ENCODE measurements around the gene DNAH9. TPM values are rescaled to one million over a fixed set of nuclear protein-coding genes. Genes with fewer than 3 reads are reported as not detected.

DNAH9 gene
- polyA plus RNA-seq, 2 of the 4 experiments (the other 2 are of a cell fraction): 0.03 to 0.04 TPM

DNA sequence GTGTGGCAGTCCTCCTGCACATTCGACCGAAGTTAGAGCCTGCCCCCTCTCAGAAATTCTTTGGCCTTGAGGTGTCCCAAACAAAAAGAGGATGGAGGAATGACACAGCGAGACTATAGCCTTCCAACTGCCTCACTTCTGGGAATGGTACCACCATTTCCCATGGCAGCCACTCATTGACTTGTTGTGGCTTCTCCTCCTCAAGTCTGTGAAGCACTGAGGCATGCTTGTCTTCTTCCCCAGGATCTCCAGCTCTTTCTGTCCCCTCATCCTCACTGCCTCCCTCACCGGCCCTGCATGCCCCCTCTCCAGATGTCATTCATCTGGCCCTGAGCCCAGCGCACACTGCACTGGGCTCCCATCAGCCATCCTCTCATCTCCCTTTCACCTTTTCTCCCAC is 43.7 kb upstream of the DNAH9 start:
- no peak for ATAC-seq
- 10% methylated on average over 5 of the region's 5 CpGs for WGBS (ENCODE audit: missing lambda C conversion rate)
- TF ChIP-seq FOSB (CRISPR knock-in tag; IDR thresholded peaks at IDR 0.05): no peak
- no peak for TF ChIP-seq ZSCAN20 (CRISPR knock-in tag; IDR thresholded peaks at IDR 0.05)
- TF ChIP-seq RFX5 (IDR thresholded peaks at IDR 0.05): no peak
- no peak for TF ChIP-seq FOSL2 (IDR thresholded peaks at IDR 0.05)
- no peak for TF ChIP-seq FOSL2 (CRISPR knock-in tag; IDR thresholded peaks at IDR 0.05)
- no peak for TF ChIP-seq NPAS2 (CRISPR knock-in tag; IDR thresholded peaks at IDR 0.05; ENCODE audit: borderline replicate concordance)
- TF ChIP-seq ZNF302 (CRISPR knock-in tag; IDR thresholded peaks at IDR 0.05): no peak
- no peak for TF ChIP-seq RAD21 (conservative IDR thresholded peaks at IDR 0.05 in 1 of 2, IDR thresholded peaks at IDR 0.05 in 1 of 2)
- no peak for TF ChIP-seq BHLHE40 (IDR thresholded peaks at IDR 0.05; ENCODE audit: low read depth, low read length)
- no peak for TF ChIP-seq HEYL (CRISPR knock-in tag; IDR thresholded peaks at IDR 0.05)
- no peak for TF ChIP-seq TFCP2L1 (CRISPR knock-in tag; IDR thresholded peaks at IDR 0.05)
- TF ChIP-seq CHD2 (IDR thresholded peaks at IDR 0.05; ENCODE audit: low read length, partially characterized antibody): no peak
- TF ChIP-seq HOXB5 (CRISPR knock-in tag; IDR thresholded peaks at IDR 0.05): no peak
- TF ChIP-seq NFE2L2 (conservative IDR thresholded peaks at IDR 0.05; ENCODE audit: low read length): no peak
- TF ChIP-seq KDM5A (IDR thresholded peaks at IDR 0.05): no peak
- TF ChIP-seq, protein P1, sequence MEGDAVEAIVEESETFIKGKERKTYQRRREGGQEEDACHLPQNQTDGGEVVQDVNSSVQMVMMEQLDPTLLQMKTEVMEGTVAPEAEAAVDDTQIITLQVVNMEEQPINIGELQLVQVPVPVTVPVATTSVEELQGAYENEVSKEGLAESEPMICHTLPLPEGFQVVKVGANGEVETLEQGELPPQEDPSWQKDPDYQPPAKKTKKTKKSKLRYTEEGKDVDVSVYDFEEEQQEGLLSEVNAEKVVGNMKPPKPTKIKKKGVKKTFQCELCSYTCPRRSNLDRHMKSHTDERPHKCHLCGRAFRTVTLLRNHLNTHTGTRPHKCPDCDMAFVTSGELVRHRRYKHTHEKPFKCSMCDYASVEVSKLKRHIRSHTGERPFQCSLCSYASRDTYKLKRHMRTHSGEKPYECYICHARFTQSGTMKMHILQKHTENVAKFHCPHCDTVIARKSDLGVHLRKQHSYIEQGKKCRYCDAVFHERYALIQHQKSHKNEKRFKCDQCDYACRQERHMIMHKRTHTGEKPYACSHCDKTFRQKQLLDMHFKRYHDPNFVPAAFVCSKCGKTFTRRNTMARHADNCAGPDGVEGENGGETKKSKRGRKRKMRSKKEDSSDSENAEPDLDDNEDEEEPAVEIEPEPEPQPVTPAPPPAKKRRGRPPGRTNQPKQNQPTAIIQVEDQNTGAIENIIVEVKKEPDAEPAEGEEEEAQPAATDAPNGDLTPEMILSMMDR (IDR thresholded peaks at IDR 0.05): no peak
- no peak for TF ChIP-seq RCOR1 (IDR thresholded peaks at IDR 0.05; ENCODE audit: low read depth, low read length)
- no peak for TF ChIP-seq HOXB13 (CRISPR knock-in tag; IDR thresholded peaks at IDR 0.05; ENCODE audit: low read depth)
- TF ChIP-seq, protein P2, sequence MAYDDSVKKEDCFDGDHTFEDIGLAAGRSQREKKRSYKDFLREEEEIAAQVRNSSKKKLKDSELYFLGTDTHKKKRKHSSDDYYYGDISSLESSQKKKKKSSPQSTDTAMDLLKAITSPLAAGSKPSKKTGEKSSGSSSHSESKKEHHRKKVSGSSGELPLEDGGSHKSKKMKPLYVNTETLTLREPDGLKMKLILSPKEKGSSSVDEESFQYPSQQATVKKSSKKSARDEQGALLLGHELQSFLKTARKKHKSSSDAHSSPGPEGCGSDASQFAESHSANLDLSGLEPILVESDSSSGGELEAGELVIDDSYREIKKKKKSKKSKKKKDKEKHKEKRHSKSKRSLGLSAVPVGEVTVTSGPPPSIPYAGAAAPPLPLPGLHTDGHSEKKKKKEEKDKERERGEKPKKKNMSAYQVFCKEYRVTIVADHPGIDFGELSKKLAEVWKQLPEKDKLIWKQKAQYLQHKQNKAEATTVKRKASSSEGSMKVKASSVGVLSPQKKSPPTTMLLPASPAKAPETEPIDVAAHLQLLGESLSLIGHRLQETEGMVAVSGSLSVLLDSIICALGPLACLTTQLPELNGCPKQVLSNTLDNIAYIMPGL (CRISPR knock-in tag; IDR thresholded peaks at IDR 0.05; ENCODE audit: borderline replicate concordance): no peak
- TF ChIP-seq CBX2 (IDR thresholded peaks at IDR 0.05; ENCODE audit: borderline replicate concordance, low read depth): no peak
- TF ChIP-seq CBX8 (IDR thresholded peaks at IDR 0.05): no peak
- Histone ChIP-seq H3K4me1 (no peaks in the 10 kb centered on the region), H3K27ac (no peak overlapping the region), H3K4me2 (no peak overlapping the region), H3K4me3 (no peak overlapping the region), H3K9me3 (no peaks in the 10 kb centered on the region)
- CTCF ChIA-PET: interaction anchor here (1.5 kb wide), 1 partner anchor 20 kb away, joined by 4 read pairs; no protein-coding TSS in a partner anchor
- POLR2A ChIA-PET: no interaction called here
- no peak for FAIRE-seq
- no peak for DNase-seq (ENCODE audit: low read depth in 1 of 2, low spot score in 1 of 2)

DNA sequence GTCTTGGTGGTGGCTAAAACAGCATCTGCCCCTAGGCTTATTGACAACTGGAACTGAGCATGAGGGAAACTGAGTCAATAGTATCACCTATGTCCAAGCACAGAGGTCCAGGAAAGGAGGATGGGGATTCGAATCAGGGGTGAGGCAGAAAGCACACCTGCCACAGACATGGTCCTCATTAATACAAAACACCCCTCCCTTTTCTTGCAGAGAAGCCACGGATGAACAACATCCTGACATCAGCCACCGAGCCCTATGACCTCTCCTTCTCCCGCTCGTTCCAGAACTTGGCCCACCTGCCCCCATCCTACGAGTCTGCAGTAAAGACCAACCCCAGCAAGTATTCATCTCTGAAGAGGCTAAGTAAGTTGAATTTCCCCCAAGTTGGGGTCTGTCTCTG is 42.7 kb upstream of the DNAH9 start:
- Histone ChIP-seq H3K9me3 (no peaks in the 10 kb centered on the region), H3K4me1 (no peaks in the 10 kb centered on the region), H3K4me2 (no peak overlapping the region), H3K4me3 (no peak overlapping the region), H3K27ac (no peak overlapping the region)
- 3% methylated on average over 6 of the region's 6 CpGs for WGBS (ENCODE audit: missing lambda C conversion rate)
- TF ChIP-seq HOXA7 (CRISPR knock-in tag; IDR thresholded peaks at IDR 0.05): no peak
- TF ChIP-seq, protein P3, sequence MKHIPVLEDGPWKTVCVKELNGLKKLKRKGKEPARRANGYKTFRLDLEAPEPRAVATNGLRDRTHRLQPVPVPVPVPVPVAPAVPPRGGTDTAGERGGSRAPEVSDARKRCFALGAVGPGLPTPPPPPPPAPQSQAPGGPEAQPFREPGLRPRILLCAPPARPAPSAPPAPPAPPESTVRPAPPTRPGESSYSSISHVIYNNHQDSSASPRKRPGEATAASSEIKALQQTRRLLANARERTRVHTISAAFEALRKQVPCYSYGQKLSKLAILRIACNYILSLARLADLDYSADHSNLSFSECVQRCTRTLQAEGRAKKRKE (CRISPR knock-in tag; IDR thresholded peaks at IDR 0.05; ENCODE audit: low read depth): no peak
- TF ChIP-seq EHMT2 (IDR thresholded peaks at IDR 0.05; ENCODE audit: low read depth): no peak
- no peak for TF ChIP-seq HOXB5 (CRISPR knock-in tag; IDR thresholded peaks at IDR 0.05)
- no peak for TF ChIP-seq EP300 (IDR thresholded peaks at IDR 0.05)
- TF ChIP-seq FOXS1 (CRISPR knock-in tag; IDR thresholded peaks at IDR 0.05): no peak
- no peak for TF ChIP-seq RCOR1 (IDR thresholded peaks at IDR 0.05; ENCODE audit: low read depth, low read length)
- TF ChIP-seq, protein P4, sequence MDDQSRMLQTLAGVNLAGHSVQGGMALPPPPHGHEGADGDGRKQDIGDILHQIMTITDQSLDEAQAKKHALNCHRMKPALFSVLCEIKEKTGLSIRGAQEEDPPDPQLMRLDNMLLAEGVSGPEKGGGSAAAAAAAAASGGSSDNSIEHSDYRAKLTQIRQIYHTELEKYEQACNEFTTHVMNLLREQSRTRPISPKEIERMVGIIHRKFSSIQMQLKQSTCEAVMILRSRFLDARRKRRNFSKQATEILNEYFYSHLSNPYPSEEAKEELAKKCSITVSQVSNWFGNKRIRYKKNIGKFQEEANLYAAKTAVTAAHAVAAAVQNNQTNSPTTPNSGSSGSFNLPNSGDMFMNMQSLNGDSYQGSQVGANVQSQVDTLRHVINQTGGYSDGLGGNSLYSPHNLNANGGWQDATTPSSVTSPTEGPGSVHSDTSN (IDR thresholded peaks at IDR 0.05): no peak
- TF ChIP-seq POLR2AphosphoS2 (conservative IDR thresholded peaks at IDR 0.05; ENCODE audit: low read length): no peak
- TF ChIP-seq, protein P5, sequence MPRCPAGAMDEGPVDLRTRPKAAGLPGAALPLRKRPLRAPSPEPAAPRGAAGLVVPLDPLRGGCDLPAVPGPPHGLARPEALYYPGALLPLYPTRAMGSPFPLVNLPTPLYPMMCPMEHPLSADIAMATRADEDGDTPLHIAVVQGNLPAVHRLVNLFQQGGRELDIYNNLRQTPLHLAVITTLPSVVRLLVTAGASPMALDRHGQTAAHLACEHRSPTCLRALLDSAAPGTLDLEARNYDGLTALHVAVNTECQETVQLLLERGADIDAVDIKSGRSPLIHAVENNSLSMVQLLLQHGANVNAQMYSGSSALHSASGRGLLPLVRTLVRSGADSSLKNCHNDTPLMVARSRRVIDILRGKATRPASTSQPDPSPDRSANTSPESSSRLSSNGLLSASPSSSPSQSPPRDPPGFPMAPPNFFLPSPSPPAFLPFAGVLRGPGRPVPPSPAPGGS (IDR thresholded peaks at IDR 0.05): no peak
- CTCF ChIA-PET: interaction anchor here (0.6 to 1.5 kb wide), 4 partner anchors 11 to 79 kb away, joined by 3 to 4 read pairs (median 3); no protein-coding TSS in a partner anchor
- FAIRE-seq (no peak), DNase-seq (ENCODE audit: low read depth in 1 of 2, low spot score in 1 of 2) (no peak), ATAC-seq (no peak)
- POLR2A ChIA-PET: no interaction called here
